ENCODE results near the gene LARGE1.

DNA sequence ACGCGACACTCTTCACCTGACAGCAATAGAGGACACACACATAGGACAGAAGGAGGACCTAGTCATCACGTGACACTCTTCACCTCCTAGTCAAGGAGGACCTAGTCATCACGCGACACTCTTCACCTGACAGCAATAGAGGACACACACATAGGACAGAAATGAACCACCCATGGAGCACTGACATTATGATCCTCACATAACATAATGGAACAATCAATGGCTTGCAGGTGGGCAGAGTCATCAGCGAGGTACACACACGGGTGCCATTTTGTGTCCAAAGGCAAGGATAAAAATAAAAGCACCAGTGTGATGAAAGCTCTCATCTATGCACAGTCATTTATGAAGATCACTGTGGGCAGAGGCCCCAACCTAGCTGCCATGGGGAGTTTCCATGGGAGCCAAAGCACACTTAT lies 354.7 kb downstream of the LARGE1 start:
- no peak for TF ChIP-seq ZNF140 (CRISPR knock-in tag; IDR thresholded peaks at IDR 0.05)
- no peak for TF ChIP-seq SPI1 (IDR thresholded peaks at IDR 0.05; ENCODE audit: borderline replicate concordance, low read depth, low read length)
- TF ChIP-seq BACH1 (tag; IDR thresholded peaks at IDR 0.05) = no peak
- TF ChIP-seq, protein P1, sequence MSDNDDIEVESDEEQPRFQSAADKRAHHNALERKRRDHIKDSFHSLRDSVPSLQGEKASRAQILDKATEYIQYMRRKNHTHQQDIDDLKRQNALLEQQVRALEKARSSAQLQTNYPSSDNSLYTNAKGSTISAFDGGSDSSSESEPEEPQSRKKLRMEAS (CRISPR knock-in tag; IDR thresholded peaks at IDR 0.05) = no peak

All from K562 (cell line).